HCT116 (cell line): ENCODE results near the gene ITGA1. TPM values are rescaled to one million over a fixed set of nuclear protein-coding genes. Genes with fewer than 3 reads are reported as not detected.

Experiments
- ATAC-seq: fragments of 200-7000 bp; cut with Tn5 transposase; 2 replicates; pipeline ENCODE4 v1.9.1; 2020; ENCODE audit warnings: mild to moderate bottlenecking, moderate library complexity
- BruUV-seq: library from RNA; stranded (reverse); fragments of 400-500 nt; replicated peaks from 2 replicates; lab custom pipeline; 2021; lab: Mats Ljungman, UMichigan
- CTCF ChIA-PET: fragments of 300-600 bp; sonication (Branson Sonifier 250); formaldehyde crosslinking; loops from one replicate; lab custom pipeline; 2021; ENCODE audit warnings: antibody characterized with exemption; lab: Charles Lee
- POLR2A ChIA-PET: fragments of 300-600, 350-600 bp; sonication (Branson Sonifier 250); formaldehyde crosslinking; loops from one replicate; lab custom pipeline; 2021; ENCODE audit warnings: antibody characterized with exemption; lab: Charles Lee
- RAD21 ChIA-PET, 2 experiments: fragments of 300-600 bp; sonication (Branson Sonifier 250); formaldehyde crosslinking; loops; one replicate each; lab custom pipeline; 2023; ENCODE audit warnings: low total read pairs in 2 of 2; ENCODE audit not compliant: uncharacterized antibody in 2 of 2, unreplicated experiment in 2 of 2, low non-redundant PET in 1 of 2; lab: Charles Lee
- DNase-seq: peaks from one replicate; pipeline ENCODE4 v3.0.0-alpha.2; 2010; ENCODE audit warnings: low read depth, low spot score
- H2AFZ ChIP-seq: fragments of 200-600 bp; shearing (Covaris generic), sonication (generic); 2 replicates; pipeline ENCODE4 v1.6.1; 2017; ENCODE audit warnings: low read depth, mixed run types, mixed read lengths, antibody characterized with exemption, low read length; ENCODE audit not compliant: poor library complexity, severe bottlenecking
- H3K27ac ChIP-seq: 2 replicates; pipeline ENCODE4 v1.5.1; 2012; ENCODE audit warnings: low read depth, low read length
- H3K27me3 ChIP-seq: fragments of 200-600 bp; sonication (generic); 2 replicates; pipeline ENCODE4 v1.6.1; 2016; ENCODE audit warnings: mixed run types, low read length, mixed read lengths; ENCODE audit not compliant: insufficient read depth
- H3K36me3 ChIP-seq, 2 experiments: fragments of 200-500 bp in 1 of 2; fragments of 200-600 bp in 1 of 2; sonication (Bioruptor generic) in 1 of 2; sonication (generic) in 1 of 2; 2 replicates each; pipeline versions ENCODE4 v1.5.1 to v1.6.1; 2014 to 2016; ENCODE audit warnings: low read length in 2 of 2, inconsistent platforms in 1 of 2, mixed read lengths in 1 of 2, mixed run types in 1 of 2; ENCODE audit not compliant: insufficient read depth in 2 of 2, control insufficient read depth in 1 of 2
- H3K4me1 ChIP-seq, 2 experiments: fragments of 200-600 bp in 1 of 2; sonication (generic) in 1 of 2; 2 replicates each; pipeline versions ENCODE4 v1.5.1 to v1.6.1; 2012 to 2017; ENCODE audit warnings: low read length in 2 of 2, inconsistent platforms in 1 of 2, mild to moderate bottlenecking in 1 of 2, mixed read lengths in 1 of 2, mixed run types in 1 of 2, moderate library complexity in 1 of 2; ENCODE audit not compliant: insufficient read depth in 2 of 2, control insufficient read depth in 1 of 2
- H3K4me2 ChIP-seq: fragments of 200-600 bp; sonication (generic); 2 replicates; pipeline ENCODE4 v1.6.1; 2017; ENCODE audit warnings: mixed run types, low read length, mixed read lengths
- H3K4me3 ChIP-seq, 2 experiments: fragments of 200-600 bp in 1 of 2; sonication (generic) in 1 of 2; replicated peaks in 1 of 2; 2 replicates each; pipeline ENCODE4 v1.5.1; 2011 to 2016; ENCODE audit warnings: low read length in 2 of 2, control low read depth in 1 of 2, low read depth in 1 of 2, mild to moderate bottlenecking in 1 of 2, mixed read lengths in 1 of 2, mixed run types in 1 of 2
- H3K79me2 ChIP-seq: fragments of 200-600 bp; sonication (generic); 2 replicates; pipeline ENCODE4 v1.6.1; 2017; ENCODE audit warnings: mild to moderate bottlenecking, mixed run types, low read length, moderate library complexity, mixed read lengths; ENCODE audit not compliant: insufficient read depth
- H3K9ac ChIP-seq: fragments of 200-600 bp; sonication (generic); 2 replicates; pipeline ENCODE4 v1.6.1; 2016; ENCODE audit warnings: low read length, mixed read lengths
- H3K9me2 ChIP-seq: fragments of 200-600 bp; sonication (generic), shearing (Covaris generic); 2 replicates; pipeline ENCODE4 v1.6.1; 2017; ENCODE audit warnings: mixed run types, mild to moderate bottlenecking, moderate library complexity; ENCODE audit not compliant: insufficient read depth
- H3K9me3 ChIP-seq, 2 experiments: fragments of 200-500 bp in 1 of 2; fragments of 200-600 bp in 1 of 2; sonication (Bioruptor generic) in 1 of 2; sonication (generic) in 1 of 2; 2 replicates each; pipeline ENCODE4 v1.6.1; 2014 to 2017; ENCODE audit warnings: low read length in 2 of 2, mixed read lengths in 2 of 2, inconsistent platforms in 1 of 2, low read depth in 1 of 2, mild to moderate bottlenecking in 1 of 2, mixed run types in 1 of 2, moderate library complexity in 1 of 2; ENCODE audit not compliant: control insufficient read depth in 1 of 2, insufficient read depth in 1 of 2
- H4K20me1 ChIP-seq: fragments of 200-600 bp; sonication (generic), shearing (Covaris generic); 2 replicates; pipeline ENCODE4 v1.6.1; 2017; ENCODE audit warnings: mixed run types, mild to moderate bottlenecking, moderate library complexity; ENCODE audit not compliant: insufficient read depth
- CBX3 ChIP-seq: IDR thresholded peaks from 2 replicates; pipeline ENCODE4 v1.6.1; 2012; ENCODE audit warnings: low read depth
- CEBPB ChIP-seq: IDR thresholded peaks from 2 replicates; pipeline ENCODE4 v1.6.1; 2012; ENCODE audit warnings: low read depth
- EGR1 ChIP-seq: IDR thresholded peaks from 2 replicates; pipeline ENCODE4 v1.6.1; 2012; ENCODE audit warnings: low read depth
- ELF1 ChIP-seq: IDR thresholded peaks from 2 replicates; pipeline ENCODE4 v1.6.1; 2012; ENCODE audit warnings: low read depth, borderline replicate concordance
- EZH2 ChIP-seq: fragments of 200-600 bp; sonication (generic); IDR thresholded peaks from 2 replicates; pipeline ENCODE4 v1.6.1; 2017; ENCODE audit warnings: antibody characterized with exemption, mixed run types
- FOSL1 ChIP-seq: IDR thresholded peaks from 2 replicates; pipeline ENCODE4 v1.6.1; 2012; ENCODE audit warnings: low read depth
- JUND ChIP-seq: IDR thresholded peaks from 2 replicates; pipeline ENCODE4 v1.6.1; 2012
- MAX ChIP-seq: IDR thresholded peaks from 2 replicates; pipeline ENCODE4 v1.6.1; 2012
- POLR2A ChIP-seq: IDR thresholded peaks from 2 replicates; pipeline ENCODE4 v1.7.0; 2011; ENCODE audit warnings: borderline replicate concordance; ENCODE audit not compliant: insufficient read depth, insufficient read length; ENCODE audit errors: extremely low read depth
- POLR2AphosphoS5 ChIP-seq: IDR thresholded peaks from 2 replicates; pipeline ENCODE4 v1.6.1; 2011; ENCODE audit warnings: mild to moderate bottlenecking, low read depth, low read length, moderate library complexity
- SIN3A ChIP-seq: IDR thresholded peaks from 2 replicates; pipeline ENCODE4 v1.6.1; 2012; ENCODE audit warnings: low read depth
- SP1 ChIP-seq: IDR thresholded peaks from 2 replicates; pipeline ENCODE4 v1.6.1; 2012; ENCODE audit warnings: low read depth
- intact Hi-C: fragments of 100-400 bp; cut with micrococcal nuclease; formaldehyde crosslinking; loops from 2 replicates; pipeline ENCODE4 v1.10.0; 2022
- total RNA-seq: library from RNA; stranded (reverse); gene quantifications from one replicate; pipeline ENCODE4 v1.2.1, GENCODE V29; 2021; ENCODE audit not compliant: unreplicated experiment
- TF ChIP-seq, protein P1 (sequence below): IDR thresholded peaks from 2 replicates; pipeline ENCODE4 v1.6.1; 2011; ENCODE audit warnings: mild to moderate bottlenecking, low read length, moderate library complexity; ENCODE audit not compliant: insufficient replicate concordance; ENCODE audit errors: extremely low read depth

ITGA1 gene
- total RNA-seq, 1 experiment from 2014 or later, result 1.8 TPM

- H4K20me1 ChIP-seq, result no peaks in the 10 kb centered on the region
- H3K9me3 ChIP-seq, result no peaks in the 10 kb centered on the region
- H2AFZ ChIP-seq, result no peak overlapping the region
- no peak overlapping the region for H3K4me3 ChIP-seq
- no peaks in the 10 kb centered on the region for H3K79me2 ChIP-seq
- no peak for DNase-seq
- no TSS peak for BruUV-seq
- no peaks in the 10 kb centered on the region for H3K27me3 ChIP-seq
- H3K9ac ChIP-seq, result no peak overlapping the region
- H3K4me2 ChIP-seq, result no peak overlapping the region
- ChIA-PET CTCF (no interaction called here), POLR2A (no interaction called here), RAD21 (no interaction called here)
- no peak for ATAC-seq
- no peak overlapping the region for H3K27ac ChIP-seq
- intact Hi-C loops, result no loop called here
- H3K4me1 ChIP-seq, result no peaks in the 10 kb centered on the region
- H3K9me2 ChIP-seq, result no peaks in the 10 kb centered on the region
- no peak for TF ChIP-seq SIN3A
- no peak for TF ChIP-seq CEBPB
- no peak for TF ChIP-seq CBX3
- TF ChIP-seq EZH2, result no peak
- no peak for TF ChIP-seq EGR1
- TF ChIP-seq POLR2AphosphoS5, result no peak
- TF ChIP-seq ELF1, result no peak
- no peak for TF ChIP-seq POLR2A
- TF ChIP-seq MAX, result no peak
- TF ChIP-seq, protein P1, sequence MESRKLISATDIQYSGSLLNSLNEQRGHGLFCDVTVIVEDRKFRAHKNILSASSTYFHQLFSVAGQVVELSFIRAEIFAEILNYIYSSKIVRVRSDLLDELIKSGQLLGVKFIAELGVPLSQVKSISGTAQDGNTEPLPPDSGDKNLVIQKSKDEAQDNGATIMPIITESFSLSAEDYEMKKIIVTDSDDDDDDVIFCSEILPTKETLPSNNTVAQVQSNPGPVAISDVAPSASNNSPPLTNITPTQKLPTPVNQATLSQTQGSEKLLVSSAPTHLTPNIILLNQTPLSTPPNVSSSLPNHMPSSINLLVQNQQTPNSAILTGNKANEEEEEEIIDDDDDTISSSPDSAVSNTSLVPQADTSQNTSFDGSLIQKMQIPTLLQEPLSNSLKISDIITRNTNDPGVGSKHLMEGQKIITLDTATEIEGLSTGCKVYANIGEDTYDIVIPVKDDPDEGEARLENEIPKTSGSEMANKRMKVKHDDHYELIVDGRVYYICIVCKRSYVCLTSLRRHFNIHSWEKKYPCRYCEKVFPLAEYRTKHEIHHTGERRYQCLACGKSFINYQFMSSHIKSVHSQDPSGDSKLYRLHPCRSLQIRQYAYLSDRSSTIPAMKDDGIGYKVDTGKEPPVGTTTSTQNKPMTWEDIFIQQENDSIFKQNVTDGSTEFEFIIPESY, result no peak
- no peak for TF ChIP-seq FOSL1
- no peak for TF ChIP-seq SP1
- TF ChIP-seq JUND, result no peak
- no peaks in the 10 kb centered on the region for H3K36me3 ChIP-seq
These were observed 49.6 kb upstream of the ITGA1 start for GRCh38 chr5:52738095-52738506.
